HepG2 (cell line): Measurements from ENCODE around the gene ANKRD39.

ENCODE experiments used
- CEBPB ChIP-seq: IDR thresholded peaks from 2 replicates; pipeline ENCODE4 v1.6.1; 2011; ENCODE audit warnings: low read depth, low read length, improper control_type of control experiment, borderline replicate concordance
- ZNF143 ChIP-seq: sonication (generic); formaldehyde crosslinking; IDR thresholded peaks from 2 replicates; pipeline ENCODE4 v1.4.0; 2020; ENCODE audit warnings: missing genetic modification reagents
- TF ChIP-seq, protein P1 (sequence below): sonication (generic); formaldehyde crosslinking; IDR thresholded peaks from 2 replicates; pipeline ENCODE4 v1.5.0; 2020; ENCODE audit warnings: mild to moderate bottlenecking, missing genetic modification reagents, moderate library complexity

DNA sequence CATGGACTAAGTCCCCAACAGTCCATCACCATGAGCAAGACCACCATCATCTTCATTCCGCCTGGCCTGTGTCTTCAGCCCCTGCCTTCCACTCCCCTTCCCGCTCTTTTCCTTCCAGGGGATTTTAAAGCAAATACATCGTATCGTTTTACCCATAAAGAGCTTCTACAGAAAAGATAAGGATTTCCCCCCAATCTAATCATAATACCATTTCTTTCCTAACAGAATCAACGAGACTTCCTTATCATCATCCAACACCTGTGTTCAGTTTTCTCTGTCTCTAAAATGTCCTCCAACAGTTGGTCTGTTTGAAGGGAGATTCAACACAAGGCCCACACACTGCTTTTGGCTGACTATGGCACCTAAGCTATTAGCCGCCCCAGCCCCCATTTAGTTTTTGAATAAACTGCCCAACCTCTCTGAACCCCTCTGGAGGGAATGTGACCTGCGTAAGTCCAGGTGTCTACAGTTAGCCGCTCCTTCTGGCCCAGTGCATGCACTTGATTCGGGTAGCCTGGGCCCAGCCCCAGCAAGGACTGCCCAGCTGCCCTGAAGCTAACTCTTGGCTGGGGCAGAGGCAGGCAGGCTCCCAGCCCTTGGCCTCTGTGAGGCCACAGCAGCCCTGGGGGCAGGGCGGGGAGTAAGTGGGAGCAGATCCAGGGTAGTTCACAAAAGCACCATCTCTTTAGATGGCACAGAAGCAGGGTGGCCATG is 37.4 kb upstream of the ANKRD39 start:
- TF ChIP-seq CEBPB (no peak), ZNF143 (CRISPR knock-in tag) (no peak)
- TF ChIP-seq, protein P1, sequence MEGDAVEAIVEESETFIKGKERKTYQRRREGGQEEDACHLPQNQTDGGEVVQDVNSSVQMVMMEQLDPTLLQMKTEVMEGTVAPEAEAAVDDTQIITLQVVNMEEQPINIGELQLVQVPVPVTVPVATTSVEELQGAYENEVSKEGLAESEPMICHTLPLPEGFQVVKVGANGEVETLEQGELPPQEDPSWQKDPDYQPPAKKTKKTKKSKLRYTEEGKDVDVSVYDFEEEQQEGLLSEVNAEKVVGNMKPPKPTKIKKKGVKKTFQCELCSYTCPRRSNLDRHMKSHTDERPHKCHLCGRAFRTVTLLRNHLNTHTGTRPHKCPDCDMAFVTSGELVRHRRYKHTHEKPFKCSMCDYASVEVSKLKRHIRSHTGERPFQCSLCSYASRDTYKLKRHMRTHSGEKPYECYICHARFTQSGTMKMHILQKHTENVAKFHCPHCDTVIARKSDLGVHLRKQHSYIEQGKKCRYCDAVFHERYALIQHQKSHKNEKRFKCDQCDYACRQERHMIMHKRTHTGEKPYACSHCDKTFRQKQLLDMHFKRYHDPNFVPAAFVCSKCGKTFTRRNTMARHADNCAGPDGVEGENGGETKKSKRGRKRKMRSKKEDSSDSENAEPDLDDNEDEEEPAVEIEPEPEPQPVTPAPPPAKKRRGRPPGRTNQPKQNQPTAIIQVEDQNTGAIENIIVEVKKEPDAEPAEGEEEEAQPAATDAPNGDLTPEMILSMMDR (CRISPR knock-in tag): no peak
